ENCODE measurements around the gene NEBL.

The NEBL gene

GRCh38 chr10:20737107-20737506, 160.0 kb downstream of the NEBL start:
- intact Hi-C loops (cut with DNase I) = no loop called here
- DNase-seq = no peak

Data from posterior cingulate gyrus (tissue), 11 donors.